CD4-positive, alpha-beta T cell treated with Interleukin-15 for 4 hours (primary cell): ENCODE results near the gene SERPIND1.
"Not testable (repeated sequence)": the region's sequence is repeated elsewhere in the genome, so short reads cannot be mapped to it uniquely, and the experiment has no call there.

Source experiments
- DNase-seq: peaks from one replicate; pipeline ENCODE4 v3.0.0-alpha.2; 2020; ENCODE audit warnings: low spot score

The SERPIND1 gene

DNA sequence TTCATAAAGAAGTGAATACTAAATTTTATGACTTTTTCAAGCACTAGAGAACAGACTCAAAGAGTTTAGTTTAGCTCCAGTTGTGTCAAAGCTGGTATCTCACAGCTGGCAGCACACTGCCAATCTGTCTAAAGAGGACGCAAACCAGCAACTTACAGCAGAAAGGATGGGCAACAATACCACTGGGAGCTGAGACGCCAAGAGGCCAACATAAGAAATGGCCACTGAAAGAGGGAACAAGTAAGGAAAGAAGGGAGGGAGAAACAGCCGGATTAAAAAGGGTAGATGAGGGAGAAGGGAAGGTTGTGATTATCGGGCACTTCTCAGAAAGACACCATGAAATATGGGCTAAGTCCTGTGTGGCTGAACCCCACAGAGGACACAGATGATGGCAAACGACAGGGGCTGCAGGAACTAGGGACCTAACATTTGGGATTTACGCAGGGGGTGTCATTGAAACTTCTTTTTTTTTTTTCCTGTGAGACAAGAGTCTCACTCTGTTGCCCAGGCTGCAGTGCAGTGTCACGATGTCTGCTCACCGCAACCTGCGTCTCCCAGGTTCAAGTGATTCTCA lies 41.7 kb downstream of the SERPIND1 start:
- DNase-seq: no peak

DNA sequence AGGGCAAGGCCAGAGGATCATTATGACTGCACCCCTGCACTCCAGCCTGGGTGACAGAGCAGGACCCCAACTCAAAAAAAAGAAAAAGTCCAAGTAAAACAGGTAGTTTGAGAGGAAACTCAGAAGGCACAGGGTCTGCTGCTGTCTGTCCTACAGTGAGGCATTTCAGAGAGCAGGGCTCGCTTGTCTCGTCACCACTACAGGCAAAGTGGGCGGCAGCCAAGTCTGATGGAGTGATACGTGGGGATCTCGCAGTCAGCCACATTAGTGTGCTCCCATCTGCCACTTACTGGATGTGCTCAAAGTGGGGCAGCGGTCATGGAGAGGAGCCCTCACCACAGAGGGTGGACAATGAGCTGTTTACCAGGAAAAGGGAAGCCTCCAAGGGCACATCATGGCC lies 42.6 kb downstream of the SERPIND1 start:
- no peak for DNase-seq

DNA sequence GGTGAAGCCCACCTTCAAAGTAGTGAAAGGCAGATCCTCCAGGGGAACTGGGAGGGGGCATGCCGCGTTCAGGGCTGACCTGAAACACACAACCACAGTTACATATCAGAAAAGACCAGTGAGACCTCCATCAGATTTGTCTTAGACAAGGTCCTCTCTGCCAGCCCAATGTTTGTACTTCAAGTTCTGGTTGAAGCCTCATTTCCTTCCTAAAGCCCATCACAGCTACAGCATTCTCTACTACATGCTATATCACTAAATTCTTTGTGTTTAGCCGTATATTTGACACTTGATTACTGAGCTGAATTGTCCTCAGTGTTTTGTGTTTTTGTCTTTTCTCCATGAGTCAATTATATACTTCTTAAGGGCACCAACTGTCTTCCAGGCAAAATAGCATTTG lies 44.6 kb downstream of the SERPIND1 start:
- no peak for DNase-seq

DNA sequence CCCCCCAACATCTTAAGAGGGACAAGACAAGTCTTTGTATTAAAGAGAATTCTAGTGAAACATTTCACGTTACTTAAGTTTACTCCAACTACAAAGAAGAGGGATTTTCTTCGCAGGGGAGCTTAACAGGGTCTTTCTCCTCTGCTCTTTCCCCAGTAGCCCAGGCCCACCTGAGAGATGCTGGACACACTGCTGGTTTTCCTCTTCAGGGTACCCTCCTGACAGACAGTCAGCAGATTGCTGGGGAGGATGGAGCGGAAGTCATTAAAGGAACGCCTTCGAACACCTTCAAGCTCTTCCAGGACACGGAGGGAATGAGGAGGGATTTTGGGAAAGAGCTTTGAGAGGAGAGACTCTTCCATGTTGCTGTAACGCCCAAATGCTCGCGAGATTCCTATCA lies 45.6 kb downstream of the SERPIND1 start:
- DNase-seq: no peak

DNA sequence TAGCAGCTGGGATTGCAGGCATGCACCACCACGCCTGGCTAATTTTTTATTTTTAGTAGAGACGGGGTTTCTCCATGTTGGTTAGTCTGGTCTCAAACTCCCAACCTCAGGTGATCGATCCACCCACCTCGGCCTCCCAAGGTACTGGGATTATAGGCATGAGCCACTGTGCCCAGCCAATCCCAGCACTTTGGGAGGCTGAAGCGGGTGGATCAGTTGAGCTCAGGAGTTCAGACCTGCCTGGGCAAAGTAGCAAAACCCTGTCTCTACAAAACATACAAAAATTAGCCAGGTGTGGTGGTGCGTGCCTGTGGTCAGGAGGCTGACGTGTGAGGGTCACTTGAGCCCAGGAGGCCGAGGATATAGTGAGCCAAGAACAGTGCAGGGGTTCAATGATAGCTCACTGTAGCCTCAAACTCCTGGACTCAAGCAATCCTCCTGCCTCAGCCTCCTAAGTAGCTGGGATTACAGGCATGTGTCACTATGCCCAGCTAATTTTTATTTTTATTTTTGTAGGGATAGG lies 47.9 kb downstream of the SERPIND1 start:
- DNase-seq: not testable (repeated sequence)

DNA sequence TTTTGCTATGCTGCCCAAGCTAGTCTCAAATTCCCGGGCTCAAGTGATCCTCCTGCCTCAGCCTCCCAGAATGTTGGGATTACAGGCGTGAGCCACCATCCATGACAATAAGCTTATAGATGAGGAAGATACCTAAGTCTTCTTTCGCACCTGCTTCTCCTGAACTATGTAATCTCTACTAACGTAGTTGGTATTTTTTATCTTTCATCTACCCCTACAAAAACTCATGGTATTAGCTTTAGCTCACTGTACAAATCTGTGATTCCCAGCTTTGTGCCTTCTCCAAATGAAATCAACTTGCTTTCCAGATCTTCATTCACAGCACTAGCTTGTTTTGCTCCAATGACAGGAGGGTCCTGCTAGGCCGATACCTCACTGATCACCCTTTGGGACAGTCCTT lies 48.3 kb downstream of the SERPIND1 start:
- DNase-seq: no peak

DNA sequence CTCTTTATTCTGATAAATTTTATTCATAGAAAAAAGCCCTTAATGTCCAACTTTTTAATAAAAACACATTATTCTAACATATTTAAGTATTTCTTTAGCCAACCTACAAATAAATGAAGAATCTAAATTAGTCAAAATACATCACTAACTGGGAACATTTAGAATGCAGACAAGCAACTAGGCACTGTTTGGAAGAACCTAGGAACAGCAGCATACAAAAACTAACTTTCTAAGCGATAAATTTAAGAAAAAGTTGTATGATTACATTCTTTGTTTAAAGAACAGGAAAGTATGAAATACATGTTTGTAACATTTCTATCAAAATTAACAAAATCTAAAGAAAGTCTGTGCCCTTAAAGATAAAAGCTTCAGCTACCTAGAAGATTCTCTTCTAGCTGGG lies 49.4 kb downstream of the SERPIND1 start:
- DNase-seq: no peak

DNA sequence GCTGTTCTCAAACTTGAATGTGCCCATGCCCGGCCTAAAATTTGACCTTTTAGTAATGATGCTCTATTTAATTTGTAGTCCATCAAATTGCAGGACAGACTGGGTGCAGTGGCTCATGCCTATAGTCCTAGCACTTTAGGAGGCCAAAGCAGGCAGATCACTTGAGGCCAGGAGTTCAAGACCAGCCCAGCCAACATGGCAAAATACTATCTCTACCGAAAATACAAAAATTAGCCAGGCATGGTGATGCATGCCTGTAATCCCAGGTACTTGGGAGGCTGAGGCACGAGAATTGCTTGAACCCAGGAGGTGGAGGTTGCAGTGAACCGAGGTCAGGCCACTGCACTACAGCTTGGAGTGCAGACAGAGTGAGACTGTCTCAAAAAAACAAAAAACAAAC lies 51.3 kb downstream of the SERPIND1 start:
- not testable (repeated sequence) for DNase-seq

DNA sequence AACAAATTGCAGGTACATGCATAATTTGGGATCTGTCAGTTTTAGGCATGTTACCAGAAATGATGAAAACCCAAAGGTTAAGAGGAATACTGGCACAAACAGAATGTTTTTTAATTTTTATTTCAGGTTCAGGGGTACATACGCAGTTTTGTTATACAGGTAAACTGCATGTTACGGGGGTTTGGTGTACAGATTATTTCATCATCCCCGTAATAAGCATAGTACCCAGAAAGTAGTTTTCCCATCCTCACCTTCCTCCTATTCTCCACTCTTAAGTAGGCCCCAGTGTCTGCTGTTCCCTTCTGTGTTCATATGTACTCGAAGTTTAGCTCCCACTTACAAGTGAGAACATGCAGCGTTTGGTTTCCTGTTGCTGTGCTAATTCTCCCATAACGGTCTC lies 51.7 kb downstream of the SERPIND1 start:
- no peak for DNase-seq

DNA sequence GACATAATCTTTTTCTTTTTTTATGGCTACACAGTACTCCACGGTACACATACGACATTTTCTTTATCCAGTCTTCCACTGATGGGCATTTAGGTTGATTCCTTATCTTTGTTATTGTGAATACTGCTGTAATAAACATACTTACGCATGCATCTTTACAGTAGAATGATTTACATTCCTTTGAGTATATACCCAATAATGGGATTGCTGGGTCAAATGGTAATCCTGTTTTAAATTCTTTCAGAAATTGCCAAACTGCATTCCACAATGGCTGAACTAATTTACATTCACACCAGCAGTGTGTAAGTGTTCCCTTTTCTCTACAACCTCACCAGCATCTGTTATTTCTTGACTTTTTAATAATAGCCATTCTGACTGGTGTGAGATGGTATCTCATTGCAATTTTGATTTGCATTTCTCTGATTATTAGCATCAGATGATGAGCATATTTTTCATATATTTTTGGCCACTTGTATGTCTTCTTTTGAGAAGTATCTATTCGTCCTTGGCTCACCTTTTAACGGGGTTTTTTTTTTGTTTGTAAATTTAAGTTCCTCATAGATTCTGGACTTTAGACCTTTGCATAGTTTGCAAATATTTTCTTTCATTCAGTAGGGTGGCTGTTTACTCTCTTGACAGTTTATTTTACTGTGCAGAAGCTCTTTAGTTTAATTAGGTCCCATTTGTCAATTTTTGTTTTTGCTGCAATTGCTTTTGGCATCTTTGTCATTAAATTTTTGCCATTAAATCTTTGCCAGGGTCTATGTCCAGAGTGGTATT lies 52.6 kb downstream of the SERPIND1 start:
- DNase-seq: not testable (repeated sequence)

DNA sequence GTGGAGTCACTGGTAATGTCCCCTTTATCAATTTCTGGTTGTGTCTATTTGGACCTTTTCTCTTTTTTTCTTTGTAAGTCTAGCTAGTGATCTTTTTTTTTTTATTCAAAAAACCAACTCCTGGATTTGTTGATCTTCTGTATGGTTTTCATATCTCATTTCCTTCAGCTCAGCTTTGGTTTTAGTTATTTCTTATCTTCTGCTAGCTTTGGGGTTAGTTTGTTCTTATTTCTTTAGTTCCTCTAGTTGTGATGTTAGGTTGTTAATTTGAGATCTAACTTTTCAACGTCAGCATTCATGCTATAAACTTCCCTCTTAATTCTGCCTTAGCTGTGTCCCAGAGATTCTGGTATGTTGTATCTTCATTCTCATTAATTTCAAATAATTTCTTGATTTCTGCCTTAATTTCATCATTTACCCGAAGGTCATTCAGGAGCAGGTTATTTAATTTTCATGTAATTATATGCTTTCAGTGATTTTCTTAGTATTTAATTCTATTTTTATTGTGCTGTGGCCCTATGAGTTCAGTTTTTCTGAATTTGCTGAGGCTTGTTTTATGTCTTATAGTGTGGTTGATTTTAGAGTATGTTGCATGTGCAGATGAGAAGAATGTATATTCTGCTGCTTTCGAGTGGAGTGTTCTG lies 55.7 kb downstream of the SERPIND1 start:
- DNase-seq: no peak

DNA sequence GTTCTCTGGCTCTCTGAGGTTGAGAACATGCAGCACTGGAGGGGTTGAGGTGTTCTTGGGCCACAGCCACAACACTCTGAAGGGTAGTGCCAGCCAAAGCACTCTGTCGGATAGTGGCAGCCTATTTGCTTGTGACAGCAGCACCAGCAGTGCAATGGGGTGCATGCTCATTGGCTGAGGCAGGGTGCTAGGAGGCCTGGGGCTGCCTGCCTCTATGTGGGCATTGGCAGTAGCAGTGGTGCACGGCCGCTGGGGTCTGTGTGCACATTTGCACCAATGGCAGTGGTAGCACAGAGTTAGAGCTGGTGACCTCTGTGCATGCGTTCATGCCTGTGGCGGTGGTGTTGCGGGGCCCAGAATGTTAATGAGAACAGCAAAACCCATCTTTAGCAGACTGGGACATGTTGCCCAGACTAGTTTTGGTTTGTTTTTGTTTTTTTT lies 59.3 kb downstream of the SERPIND1 start:
- no peak for DNase-seq

DNA sequence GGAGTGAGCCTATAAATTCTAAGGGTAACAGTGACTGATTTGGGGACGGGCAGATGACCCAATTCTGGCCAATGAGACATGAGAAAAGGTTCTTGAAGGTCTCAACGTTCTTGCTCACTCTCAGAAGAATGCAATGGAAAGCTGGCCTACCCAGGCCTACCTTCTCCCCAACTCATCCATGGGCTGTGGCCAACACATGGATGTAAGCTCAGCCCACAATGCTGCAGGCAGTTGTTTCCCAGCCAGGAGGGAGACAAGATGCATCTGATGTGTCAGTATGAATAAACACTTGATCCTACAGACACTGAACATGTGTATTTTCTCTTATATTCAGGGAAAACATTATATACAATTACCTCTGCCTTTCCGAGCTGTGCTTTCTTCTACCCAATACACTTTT lies 60.3 kb downstream of the SERPIND1 start:
- no peak for DNase-seq

DNA sequence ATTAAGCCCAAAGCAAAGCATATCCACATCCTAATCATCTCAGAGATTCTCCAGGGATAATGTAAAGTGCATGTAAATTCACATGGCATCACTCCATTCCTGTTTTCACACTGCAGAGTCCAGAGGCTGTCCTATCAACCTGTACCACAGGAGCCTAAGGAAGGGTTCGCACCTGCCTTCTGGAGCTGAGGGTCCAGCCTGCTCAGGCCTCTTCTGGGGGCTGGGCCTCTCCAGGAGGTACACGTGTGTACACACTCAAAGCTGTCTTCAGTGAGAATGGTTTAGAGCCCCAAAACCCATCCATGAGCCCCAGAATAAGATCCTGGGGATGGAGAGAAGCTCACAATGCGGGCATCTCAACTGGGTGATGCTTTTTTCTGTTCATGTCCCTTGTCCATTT lies 60.8 kb downstream of the SERPIND1 start:
- DNase-seq: no peak
